A673 (cell line): ENCODE data around the gene ITGAV. TPM values are rescaled to one million over a fixed set of nuclear protein-coding genes. Genes with fewer than 3 reads are reported as not detected.

Experiments
- BruUV-seq: library from RNA; stranded (reverse); fragments of 400-500 nt; replicated peaks from 2 replicates; lab custom pipeline; 2021; lab: Mats Ljungman, UMichigan
- CTCF ChIA-PET: fragments of 300-600 bp; sonication (Branson Sonifier 250); formaldehyde crosslinking; loops from one replicate; lab custom pipeline; 2022; ENCODE audit warnings: antibody characterized with exemption; lab: Charles Lee
- POLR2A ChIA-PET: fragments of 300-600 bp; sonication (Branson Sonifier 250); formaldehyde crosslinking; loops from one replicate; lab custom pipeline; 2022; ENCODE audit warnings: antibody characterized with exemption; ENCODE audit not compliant: low non-redundant PET; lab: Charles Lee
- DNase-seq: peaks from one replicate; pipeline ENCODE4 v3.0.0-alpha.2; 2015; ENCODE audit warnings: low spot score
- H3K27ac ChIP-seq: fragments of 200-600 bp; sonication (generic); 2 replicates; pipeline ENCODE4 v1.5.1; 2016; ENCODE audit warnings: mixed run types, low read depth, mild to moderate bottlenecking, mixed read lengths, antibody characterized with exemption, low read length; ENCODE audit not compliant: poor library complexity, severe bottlenecking
- H3K27me3 ChIP-seq: fragments of 200-600 bp; sonication (generic); replicated peaks from 2 replicates; pipeline ENCODE4 v1.6.1; 2017; ENCODE audit warnings: mixed run types, low read depth, mild to moderate bottlenecking, mixed read lengths, antibody characterized with exemption, low read length; ENCODE audit not compliant: insufficient read depth, poor library complexity
- H3K36me3 ChIP-seq: fragments of 200-600 bp; sonication (generic); 2 replicates; pipeline ENCODE4 v1.6.1; 2016; ENCODE audit warnings: mixed run types, mild to moderate bottlenecking, mixed read lengths, antibody characterized with exemption, low read length; ENCODE audit not compliant: insufficient read depth, poor library complexity, severe bottlenecking
- H3K4me1 ChIP-seq: fragments of 200-600 bp; sonication (generic); 2 replicates; pipeline ENCODE4 v1.6.1; 2017; ENCODE audit warnings: mixed run types, mild to moderate bottlenecking, mixed read lengths, antibody characterized with exemption, low read length; ENCODE audit not compliant: insufficient read depth, poor library complexity, severe bottlenecking
- H3K4me3 ChIP-seq: fragments of 200-600 bp; sonication (generic); 2 replicates; pipeline ENCODE4 v1.5.1; 2016; ENCODE audit warnings: low read depth, mixed run types, mild to moderate bottlenecking, mixed read lengths, low read length; ENCODE audit not compliant: poor library complexity, severe bottlenecking
- H3K9me3 ChIP-seq: fragments of 200-600 bp; sonication (generic); 2 replicates; pipeline ENCODE4 v1.6.1; 2016; ENCODE audit warnings: mixed run types, low read depth, mild to moderate bottlenecking, mixed read lengths, antibody characterized with exemption, low read length; ENCODE audit not compliant: poor library complexity, severe bottlenecking
- EZH2 ChIP-seq: fragments of 200-600 bp; sonication (generic); IDR thresholded peaks from 2 replicates; pipeline ENCODE4 v1.6.1; 2017; ENCODE audit warnings: borderline replicate concordance, low read depth, mild to moderate bottlenecking, mixed read lengths, antibody characterized with exemption, low read length; ENCODE audit not compliant: poor library complexity, severe bottlenecking
- intact Hi-C: fragments of 100-400 bp; cut with micrococcal nuclease; formaldehyde crosslinking; loops from one replicate; pipeline ENCODE4 v1.10.0; 2022; ENCODE audit not compliant: unreplicated experiment
- total RNA-seq: library from RNA; stranded (reverse); gene quantifications from 2 replicates; pipeline ENCODE4 v1.2.3, GENCODE V29; 2021
- TF ChIP-seq, protein P1 (sequence below): fragments of 300-800, 200-600 bp; sonication (generic); conservative IDR thresholded peaks from 2 replicates; pipeline ENCODE4 v1.5.1; 2017; ENCODE audit warnings: low read depth, mild to moderate bottlenecking, antibody characterized with exemption, low read length, moderate library complexity, mixed read lengths

The ITGAV gene
- total RNA-seq, 1 experiment from 2014 or later: 28.4 TPM

DNA sequence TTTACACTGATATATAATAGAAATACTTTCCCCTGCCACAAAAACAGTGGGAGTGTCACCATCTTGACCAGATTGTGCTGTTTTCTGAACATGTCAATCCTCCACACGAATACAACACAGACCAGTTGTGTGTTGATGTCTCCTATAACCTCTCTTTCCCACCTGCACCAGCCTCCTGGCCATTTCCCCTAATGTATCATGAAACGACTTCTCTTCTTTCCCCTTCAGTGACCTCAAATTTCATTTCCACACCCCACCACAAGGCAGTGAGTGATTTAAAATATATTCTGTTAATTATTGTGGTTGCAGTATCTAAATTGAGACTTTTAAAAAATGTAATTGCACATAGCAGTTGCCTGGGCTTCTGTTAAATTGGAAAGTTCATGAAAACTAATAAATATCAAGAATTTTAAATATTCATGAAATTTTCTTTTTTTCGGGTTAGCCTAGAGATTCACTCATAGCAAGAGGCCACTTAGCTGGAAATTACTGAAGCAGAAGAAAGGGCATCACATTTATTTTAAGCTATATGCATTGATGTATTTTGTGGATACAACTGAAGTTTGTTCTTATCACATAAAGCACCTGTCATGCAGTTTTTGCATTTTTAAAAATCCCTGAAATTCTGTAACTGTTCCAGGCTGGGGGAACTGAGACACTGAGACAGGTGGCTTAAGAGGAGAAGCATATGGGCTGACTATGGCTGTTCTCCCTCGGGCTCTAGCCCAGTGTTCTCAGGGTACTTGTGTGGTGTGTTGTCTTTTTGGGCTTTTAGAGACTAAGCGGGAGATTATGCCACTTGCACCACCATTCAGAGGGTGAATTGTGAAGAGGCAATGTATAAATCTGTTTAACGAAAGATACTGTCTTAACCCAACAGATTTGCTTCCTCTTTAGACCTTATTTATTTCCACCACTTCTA, 119.9 kb downstream of the ITGAV start:
- no TSS peak for BruUV-seq
- POLR2A ChIA-PET: no interaction called here
- Histone ChIP-seq H3K27ac (no peak overlapping the region), H3K4me3 (no peak overlapping the region), H3K4me1 (no peaks in the 10 kb centered on the region), H3K9me3 (no peaks in the 10 kb centered on the region), H3K36me3 (no peaks in the 10 kb centered on the region), H3K27me3 (no peaks in the 10 kb centered on the region)
- CTCF ChIA-PET: no interaction called here
- intact Hi-C loops: no loop called here
- TF ChIP-seq EZH2: no peak
- TF ChIP-seq, protein P1, sequence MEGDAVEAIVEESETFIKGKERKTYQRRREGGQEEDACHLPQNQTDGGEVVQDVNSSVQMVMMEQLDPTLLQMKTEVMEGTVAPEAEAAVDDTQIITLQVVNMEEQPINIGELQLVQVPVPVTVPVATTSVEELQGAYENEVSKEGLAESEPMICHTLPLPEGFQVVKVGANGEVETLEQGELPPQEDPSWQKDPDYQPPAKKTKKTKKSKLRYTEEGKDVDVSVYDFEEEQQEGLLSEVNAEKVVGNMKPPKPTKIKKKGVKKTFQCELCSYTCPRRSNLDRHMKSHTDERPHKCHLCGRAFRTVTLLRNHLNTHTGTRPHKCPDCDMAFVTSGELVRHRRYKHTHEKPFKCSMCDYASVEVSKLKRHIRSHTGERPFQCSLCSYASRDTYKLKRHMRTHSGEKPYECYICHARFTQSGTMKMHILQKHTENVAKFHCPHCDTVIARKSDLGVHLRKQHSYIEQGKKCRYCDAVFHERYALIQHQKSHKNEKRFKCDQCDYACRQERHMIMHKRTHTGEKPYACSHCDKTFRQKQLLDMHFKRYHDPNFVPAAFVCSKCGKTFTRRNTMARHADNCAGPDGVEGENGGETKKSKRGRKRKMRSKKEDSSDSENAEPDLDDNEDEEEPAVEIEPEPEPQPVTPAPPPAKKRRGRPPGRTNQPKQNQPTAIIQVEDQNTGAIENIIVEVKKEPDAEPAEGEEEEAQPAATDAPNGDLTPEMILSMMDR: no peak
- no peak for DNase-seq

DNA sequence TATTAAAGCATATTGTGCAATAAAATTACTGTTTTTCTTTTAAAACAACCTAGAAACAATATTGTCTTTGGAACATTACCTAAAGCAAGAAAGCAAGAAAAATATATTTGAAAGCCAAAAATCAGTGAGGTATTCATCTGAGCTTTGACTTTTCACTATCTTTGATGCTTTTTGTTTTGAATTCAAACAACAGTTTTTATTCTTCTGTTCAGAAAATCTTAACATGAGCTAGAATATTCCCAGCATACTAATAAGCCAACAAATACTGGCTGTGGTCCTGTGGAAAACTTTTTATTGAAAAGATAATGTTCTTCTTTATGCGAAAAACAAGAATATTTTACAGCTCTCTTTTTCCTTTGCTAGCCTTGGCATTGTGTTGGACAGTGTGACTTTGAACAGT, 123.8 kb downstream of the ITGAV start:
- no TSS peak for BruUV-seq
- CTCF ChIA-PET: no interaction called here
- no peak for DNase-seq
- H3K27ac ChIP-seq: no peak overlapping the region
- H3K4me1 ChIP-seq: peaks cover 4% of the 10 kb centered on the region
- intact Hi-C loops: no loop called here
- no peaks in the 10 kb centered on the region for H3K9me3 ChIP-seq
- TF ChIP-seq, protein P1: no peak
- no peak for TF ChIP-seq EZH2
- H3K27me3 ChIP-seq: no peaks in the 10 kb centered on the region
- no peaks in the 10 kb centered on the region for H3K36me3 ChIP-seq
- POLR2A ChIA-PET: interaction anchor here (0.7 kb wide), 1 partner anchor 936 kb away, joined by 5 read pairs; no protein-coding TSS in a partner anchor
- no peak overlapping the region for H3K4me3 ChIP-seq

DNA sequence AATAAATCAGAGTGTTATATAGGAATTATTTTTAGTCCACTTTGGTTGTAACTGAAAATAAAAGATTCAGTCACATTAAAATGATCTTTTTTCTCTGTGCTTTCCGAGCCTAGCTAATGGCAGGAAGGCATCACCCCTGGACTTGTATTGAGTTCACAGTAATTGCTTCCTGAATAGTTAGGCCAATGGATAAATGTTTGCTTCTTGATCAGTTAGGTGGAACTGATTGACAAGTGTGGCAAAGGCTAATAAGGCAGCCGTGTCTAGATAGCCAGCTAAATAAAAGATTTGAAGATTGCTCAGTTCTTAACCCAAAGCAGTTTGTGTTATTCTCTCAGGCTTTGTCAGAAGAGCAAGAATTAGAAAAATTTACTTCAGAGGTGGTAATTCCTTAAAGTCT, 124.8 kb downstream of the ITGAV start:
- H3K27ac ChIP-seq: no peak overlapping the region
- no peak overlapping the region for H3K4me3 ChIP-seq
- H3K27me3 ChIP-seq: no peaks in the 10 kb centered on the region
- DNase-seq: peak; percentile 77
- peaks cover 4% of the 10 kb centered on the region for H3K4me1 ChIP-seq
- ChIA-PET POLR2A (interaction anchor here (0.6 kb wide), 1 partner anchor 9 kb away, joined by 3 read pairs; no protein-coding TSS in a partner anchor), CTCF (no interaction called here)
- no peaks in the 10 kb centered on the region for H3K36me3 ChIP-seq
- H3K9me3 ChIP-seq: no peaks in the 10 kb centered on the region
- no TSS peak for BruUV-seq
- intact Hi-C loops: no loop called here
- TF ChIP-seq, protein P1: no peak
- TF ChIP-seq EZH2: no peak
